ENCODE measurements around the gene GLYAT.

DNA sequence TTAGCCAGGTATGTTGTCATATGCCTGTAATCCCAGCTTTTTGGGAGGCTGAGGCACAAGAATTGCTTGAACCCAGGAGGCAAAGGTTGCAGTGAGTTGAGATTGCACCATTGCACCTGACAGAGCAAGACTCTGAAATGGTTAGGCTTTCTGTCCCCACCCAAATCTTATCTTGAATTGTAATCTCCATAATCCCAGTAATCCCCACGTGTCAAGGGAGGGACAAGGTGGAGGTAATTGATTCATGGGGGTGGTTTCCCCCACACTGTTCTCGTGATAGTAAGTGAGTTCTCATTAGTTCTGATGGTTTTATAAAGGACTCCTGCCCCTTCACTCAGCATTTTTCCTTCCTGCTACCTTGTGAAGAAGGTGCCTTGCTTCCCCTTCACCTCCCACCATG lies 37.6 kb upstream of the GLYAT start:
- TF ChIP-seq, protein P1, sequence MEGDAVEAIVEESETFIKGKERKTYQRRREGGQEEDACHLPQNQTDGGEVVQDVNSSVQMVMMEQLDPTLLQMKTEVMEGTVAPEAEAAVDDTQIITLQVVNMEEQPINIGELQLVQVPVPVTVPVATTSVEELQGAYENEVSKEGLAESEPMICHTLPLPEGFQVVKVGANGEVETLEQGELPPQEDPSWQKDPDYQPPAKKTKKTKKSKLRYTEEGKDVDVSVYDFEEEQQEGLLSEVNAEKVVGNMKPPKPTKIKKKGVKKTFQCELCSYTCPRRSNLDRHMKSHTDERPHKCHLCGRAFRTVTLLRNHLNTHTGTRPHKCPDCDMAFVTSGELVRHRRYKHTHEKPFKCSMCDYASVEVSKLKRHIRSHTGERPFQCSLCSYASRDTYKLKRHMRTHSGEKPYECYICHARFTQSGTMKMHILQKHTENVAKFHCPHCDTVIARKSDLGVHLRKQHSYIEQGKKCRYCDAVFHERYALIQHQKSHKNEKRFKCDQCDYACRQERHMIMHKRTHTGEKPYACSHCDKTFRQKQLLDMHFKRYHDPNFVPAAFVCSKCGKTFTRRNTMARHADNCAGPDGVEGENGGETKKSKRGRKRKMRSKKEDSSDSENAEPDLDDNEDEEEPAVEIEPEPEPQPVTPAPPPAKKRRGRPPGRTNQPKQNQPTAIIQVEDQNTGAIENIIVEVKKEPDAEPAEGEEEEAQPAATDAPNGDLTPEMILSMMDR (IDR thresholded peaks at IDR 0.05; ENCODE audit: borderline replicate concordance, extremely low read depth, low read length, poor library complexity, severe bottlenecking), result no peak
- TF ChIP-seq EZH2 (IDR thresholded peaks at IDR 0.05; ENCODE audit: borderline replicate concordance, low read depth, low read length, severe bottlenecking), result no peak
